Stomach (tissue), 9 donors: ENCODE measurements around the gene ZNF318. TPM values are rescaled to one million over a fixed set of nuclear protein-coding genes. Genes with fewer than 3 reads are reported as not detected.
A peak's percentile ranks its signal among the peaks of the same experiment; 100 is the strongest.
"Not testable (repeated sequence)": the region's sequence is repeated elsewhere in the genome, so short reads cannot be mapped to it uniquely, and the experiment has no call there.

Source experiments
- DNase-seq, 2 donors: peaks; one replicate each; pipeline versions ENCODE4 v3.0.0 to v3.0.0-alpha.2; 2013 to 2019
- H3K27ac ChIP-seq, 5 donors: fragments of 200-600 bp in 4 of 5; sonication (generic) in 4 of 5; one replicate each; pipeline ENCODE4 v1.5.1; 2013 to 2019; ENCODE audit warnings: mild to moderate bottlenecking in 1 of 5, moderate library complexity in 1 of 5
- H3K27me3 ChIP-seq, 3 donors: fragments of 200-600 bp; sonication (generic); one replicate each; pipeline ENCODE4 v1.5.1; 2017 to 2019; ENCODE audit warnings: mixed run types in 1 of 3
- H3K36me3 ChIP-seq, 4 donors: fragments of 200-600 bp; sonication (generic); 1 replicate in 3 of 4; 2 replicates in 1 of 4; pipeline ENCODE4 v1.5.1; 2016 to 2019
- H3K4me1 ChIP-seq, 4 donors: fragments of 200-600 bp; sonication (generic); one replicate each; pipeline ENCODE4 v1.5.1; 2016 to 2019
- H3K4me3 ChIP-seq, 4 donors: fragments of 200-600 bp; sonication (generic) in 3 of 4; one replicate each; pipeline ENCODE4 v1.5.1; 2016 to 2019; ENCODE audit warnings: mild to moderate bottlenecking in 1 of 4
- H3K9me3 ChIP-seq, 4 donors: fragments of 200-600 bp; sonication (generic); one replicate each; pipeline ENCODE4 v1.5.1; 2016 to 2019
- CTCF ChIP-seq, 7 experiments: fragments of 450-650 bp in 4 of 7; fragments of 200-600 bp in 3 of 7; sonication (generic) in 3 of 7; IDR thresholded peaks; one replicate each; pipeline ENCODE4 v1.5.1; 2016 to 2019; ENCODE audit warnings: antibody characterized with exemption in 7 of 7, control low read depth in 2 of 7, mild to moderate bottlenecking in 1 of 7
- EP300 ChIP-seq: sonication (generic); formaldehyde crosslinking; IDR thresholded peaks from one replicate; pipeline ENCODE4 v1.6.1; 2017; ENCODE audit warnings: antibody characterized with exemption
- POLR2A ChIP-seq, 4 donors: fragments of 450-650 bp; IDR thresholded peaks; one replicate each; pipeline ENCODE4 v1.6.1; 2016; ENCODE audit warnings: antibody characterized with exemption in 4 of 4, control low read depth in 2 of 4, mild to moderate bottlenecking in 1 of 4, moderate library complexity in 1 of 4
- POLR2AphosphoS5 ChIP-seq, 3 donors: sonication (generic); formaldehyde crosslinking; IDR thresholded peaks; one replicate each; pipeline ENCODE4 v1.6.1; 2016; ENCODE audit warnings: antibody characterized with exemption in 3 of 3
- WGBS, 5 donors: extraction: QIAGEN DNeasy Blood & Tissue Kit in 3 of 5; methylation state at CpG; one replicate each; pipeline versions ENCODE4 v1.1.5 to v1.1.7; 2013 to 2018; 5-methylcytosine and 5-hydroxymethylcytosine counted together
- intact Hi-C: fragments of 100-400 bp; cut with DNase I; formaldehyde crosslinking; loops from one replicate; pipeline ENCODE4 v1.15.1; 2023; ENCODE audit warnings: low total_unique reads
- polyA plus RNA-seq, 3 donors: library from polyadenylated mRNA; stranded (reverse); fragments of 200-250 nt; gene quantifications; one replicate each; pipeline ENCODE4 v1.2.3, GENCODE V29; 2013
- total RNA-seq, 5 donors: library from RNA; depleted of rRNA; stranded (reverse); fragments of >200 nt; gene quantifications; one replicate each; pipeline versions ENCODE4 v1.1.0 to v1.2.3, GENCODE V29; 2014 to 2016
- donor health status: healthy with polysubstance abuse.
- donor health status: Bipolar disorder and iron deficiency.
- donor health status: healthy.

Gene ZNF318
- total and polyA plus RNA-seq, 8 donors: 2.6 to 13.3 (median 7.2) TPM

GRCh38 chr6:43396408-43397149 lies 27.1 kb upstream of the ZNF318 start:
- 30 to 55% (median 38%) methylated on average over 6 of the region's 6 CpGs for WGBS, 5 donors
- peak; percentile 40 to 75 for DNase-seq
- H3K36me3 ChIP-seq: no peaks in the 10 kb centered on the region
- peaks cover 0 to 6% (median 0%) of the 10 kb centered on the region in 3 donors for H3K27me3 ChIP-seq
- TF ChIP-seq EP300 (no peak), POLR2AphosphoS5 (IDR thresholded peaks at IDR 0.05) (peak in 1 of 3 donors; percentile 27)
- no peak overlapping the region for H3K4me3 ChIP-seq
- H3K27ac ChIP-seq: no peak overlapping the region
- intact Hi-C loops: no loop called here
- no peaks in the 10 kb centered on the region for H3K9me3 ChIP-seq
- H3K4me1 ChIP-seq: peaks cover 0 to 17% (median 6%) of the 10 kb centered on the region in 4 donors

- peaks cover 0 to 14% (median 0%) of the 10 kb centered on the region in 3 donors for H3K27me3 ChIP-seq
- H3K4me1 ChIP-seq: peaks cover under 1 to 25% (median 9%) of the 10 kb centered on the region in 4 donors
- no peaks in the 10 kb centered on the region for H3K9me3 ChIP-seq
- intact Hi-C loops: no loop called here
- DNase-seq: peak in 1 of 2 donors; percentile 43
- H3K36me3 ChIP-seq: no peaks in the 10 kb centered on the region
- no peak overlapping the region for H3K4me3 ChIP-seq
- WGBS, 5 donors: 53 to 64% (median 58%) methylated on average over 4 of the region's 4 CpGs
- TF ChIP-seq POLR2AphosphoS5 (IDR thresholded peaks at IDR 0.05) (no peak), POLR2A (IDR thresholded peaks at IDR 0.05) (no peak), CTCF (IDR thresholded peaks at IDR 0.05) (no peak), EP300 (no peak)
- no peak overlapping the region for H3K27ac ChIP-seq
Measured at GRCh38 chr6:43395776-43396175, 26.3 kb upstream of the ZNF318 start.

- Histone ChIP-seq H3K4me3 (no peak overlapping the region), H3K27ac (no peak overlapping the region), H3K36me3 (no peaks in the 10 kb centered on the region), H3K27me3 (peaks cover 0 to 17% (median 0%) of the 10 kb centered on the region in 3 donors), H3K4me1 (peaks cover 6 to 31% (median 9%) of the 10 kb centered on the region in 4 donors), H3K9me3 (no peaks in the 10 kb centered on the region)
- TF ChIP-seq EP300 (no peak), POLR2AphosphoS5 (IDR thresholded peaks at IDR 0.05) (no peak), POLR2A (IDR thresholded peaks at IDR 0.05) (no peak), CTCF (IDR thresholded peaks at IDR 0.05) (no peak)
- no peak for DNase-seq
- intact Hi-C loops: no loop called here
- 93 to 99% (median 97%) methylated on average over 4 of the region's 4 CpGs for WGBS, 5 donors
Measured at GRCh38 chr6:43394982-43395381, 25.5 kb upstream of the ZNF318 start.

- intact Hi-C loops: no loop called here
- WGBS, 5 donors: 52 to 77% (median 75%) methylated on average over 5 of the region's 5 CpGs
- no peaks in the 10 kb centered on the region for H3K9me3 ChIP-seq
- H3K27me3 ChIP-seq: peaks cover 0 to 20% (median 0%) of the 10 kb centered on the region in 3 donors
- H3K4me1 ChIP-seq: peaks cover 6 to 31% (median 9%) of the 10 kb centered on the region in 4 donors
- no peaks in the 10 kb centered on the region for H3K36me3 ChIP-seq
- H3K27ac ChIP-seq: no peak overlapping the region
- TF ChIP-seq CTCF (IDR thresholded peaks at IDR 0.05): no peak
- TF ChIP-seq POLR2AphosphoS5 (IDR thresholded peaks at IDR 0.05): no peak
- DNase-seq: no peak
- H3K4me3 ChIP-seq: no peak overlapping the region
Measured at GRCh38 chr6:43393602-43394001, 24.2 kb upstream of the ZNF318 start.

- peaks cover 6 to 31% (median 9%) of the 10 kb centered on the region in 4 donors for H3K4me1 ChIP-seq
- H3K9me3 ChIP-seq, H3K27ac ChIP-seq, DNase-seq, intact Hi-C loops, H3K36me3 ChIP-seq, H3K4me3 ChIP-seq: not testable (repeated sequence)
- WGBS, 5 donors: 63 to 73% (median 69%) methylated on average over 11 of the region's 11 CpGs
- peaks cover 0 to 25% (median 0%) of the 10 kb centered on the region in 3 donors for H3K27me3 ChIP-seq
Measured at GRCh38 chr6:43393133-43393532, 23.7 kb upstream of the ZNF318 start.
